ENCODE measurements around the gene GPR146. TPM values are rescaled to one million over a fixed set of nuclear protein-coding genes. Genes with fewer than 3 reads are reported as not detected.

Gene GPR146
- total and polyA plus RNA-seq, 2 experiments from 2014 or later: 2.6 to 5.2 TPM

DNA sequence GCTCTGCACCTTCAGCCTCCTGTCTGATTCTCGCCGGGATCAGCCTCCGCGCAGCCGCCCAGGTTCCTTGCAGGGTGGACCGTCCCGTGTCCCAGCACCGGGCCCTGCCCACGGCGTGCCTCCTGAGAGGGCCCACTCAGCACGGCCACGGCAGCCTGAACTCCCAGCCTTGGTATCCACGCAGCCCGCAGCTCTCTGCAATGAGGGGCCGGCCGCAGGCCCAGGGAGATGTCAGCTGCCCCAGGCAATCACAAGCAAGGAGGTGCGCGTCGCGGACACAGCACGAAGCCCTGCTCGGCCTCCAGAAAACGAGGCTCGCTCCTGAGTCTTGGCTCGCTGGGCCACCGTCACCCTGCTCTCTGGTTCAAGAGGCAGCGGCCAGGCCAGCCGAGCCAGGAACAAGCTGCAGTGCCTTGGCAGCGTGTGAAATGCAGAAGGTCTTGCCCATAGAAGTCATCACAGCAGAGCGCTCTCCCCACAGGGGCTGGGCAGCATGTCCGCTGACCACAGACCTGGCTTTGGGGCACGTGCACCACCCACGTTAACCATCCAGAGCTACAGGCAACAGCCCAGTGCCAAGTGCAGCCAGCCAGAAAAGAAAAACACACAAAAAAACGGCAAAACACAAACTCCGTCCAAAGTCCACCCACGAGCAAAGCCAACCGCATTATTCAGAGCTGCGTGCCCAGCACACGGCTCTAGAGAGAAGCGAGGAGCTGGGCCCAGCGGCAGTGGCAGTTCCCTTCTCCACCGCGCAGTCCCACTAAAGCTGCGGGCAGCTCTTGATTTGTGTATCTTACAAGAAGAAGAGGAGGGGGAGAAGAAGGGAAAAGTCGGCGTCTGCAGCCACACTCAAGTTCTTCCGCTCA, 57.5 kb downstream of the GPR146 start:
- TF ChIP-seq, protein P1, sequence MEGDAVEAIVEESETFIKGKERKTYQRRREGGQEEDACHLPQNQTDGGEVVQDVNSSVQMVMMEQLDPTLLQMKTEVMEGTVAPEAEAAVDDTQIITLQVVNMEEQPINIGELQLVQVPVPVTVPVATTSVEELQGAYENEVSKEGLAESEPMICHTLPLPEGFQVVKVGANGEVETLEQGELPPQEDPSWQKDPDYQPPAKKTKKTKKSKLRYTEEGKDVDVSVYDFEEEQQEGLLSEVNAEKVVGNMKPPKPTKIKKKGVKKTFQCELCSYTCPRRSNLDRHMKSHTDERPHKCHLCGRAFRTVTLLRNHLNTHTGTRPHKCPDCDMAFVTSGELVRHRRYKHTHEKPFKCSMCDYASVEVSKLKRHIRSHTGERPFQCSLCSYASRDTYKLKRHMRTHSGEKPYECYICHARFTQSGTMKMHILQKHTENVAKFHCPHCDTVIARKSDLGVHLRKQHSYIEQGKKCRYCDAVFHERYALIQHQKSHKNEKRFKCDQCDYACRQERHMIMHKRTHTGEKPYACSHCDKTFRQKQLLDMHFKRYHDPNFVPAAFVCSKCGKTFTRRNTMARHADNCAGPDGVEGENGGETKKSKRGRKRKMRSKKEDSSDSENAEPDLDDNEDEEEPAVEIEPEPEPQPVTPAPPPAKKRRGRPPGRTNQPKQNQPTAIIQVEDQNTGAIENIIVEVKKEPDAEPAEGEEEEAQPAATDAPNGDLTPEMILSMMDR (IDR thresholded peaks at IDR 0.05; ENCODE audit: poor library complexity): no peak
- TF ChIP-seq EZH2 (IDR thresholded peaks at IDR 0.05; ENCODE audit: borderline replicate concordance): no peak
- TF ChIP-seq EZH2phosphoT487 (IDR thresholded peaks at IDR 0.05; ENCODE audit: low read depth, severe bottlenecking, unreplicated experiment): no peak
- Histone ChIP-seq H3K4me2 (no peak overlapping the region), H3K79me2 (no peaks in the 10 kb centered on the region), H3K27ac (no peak overlapping the region), H3K4me1 (ENCODE audit: insufficient read depth) (peaks cover 12% of the 10 kb centered on the region), H3K36me3 (replicated peaks; ENCODE audit: insufficient read depth, low read depth) (no peaks in the 10 kb centered on the region), H2AFZ (no peak overlapping the region), H3K9me3 (ENCODE audit: low read depth) (no peaks in the 10 kb centered on the region), H3K4me3 (no peak overlapping the region), H3K9me2 (replicated peaks; ENCODE audit: insufficient read depth) (no peaks in the 10 kb centered on the region), H3K27me3 (no peaks in the 10 kb centered on the region), H4K20me1 (ENCODE audit: insufficient read depth, poor library complexity, severe bottlenecking) (no peaks in the 10 kb centered on the region)
- no peak for DNase-seq (ENCODE audit: low spot score)
- WGBS (ENCODE audit: low lambda C conversion rate, missing lambda C conversion rate): 92% methylated on average over 45 of the region's 47 CpGs

DNA sequence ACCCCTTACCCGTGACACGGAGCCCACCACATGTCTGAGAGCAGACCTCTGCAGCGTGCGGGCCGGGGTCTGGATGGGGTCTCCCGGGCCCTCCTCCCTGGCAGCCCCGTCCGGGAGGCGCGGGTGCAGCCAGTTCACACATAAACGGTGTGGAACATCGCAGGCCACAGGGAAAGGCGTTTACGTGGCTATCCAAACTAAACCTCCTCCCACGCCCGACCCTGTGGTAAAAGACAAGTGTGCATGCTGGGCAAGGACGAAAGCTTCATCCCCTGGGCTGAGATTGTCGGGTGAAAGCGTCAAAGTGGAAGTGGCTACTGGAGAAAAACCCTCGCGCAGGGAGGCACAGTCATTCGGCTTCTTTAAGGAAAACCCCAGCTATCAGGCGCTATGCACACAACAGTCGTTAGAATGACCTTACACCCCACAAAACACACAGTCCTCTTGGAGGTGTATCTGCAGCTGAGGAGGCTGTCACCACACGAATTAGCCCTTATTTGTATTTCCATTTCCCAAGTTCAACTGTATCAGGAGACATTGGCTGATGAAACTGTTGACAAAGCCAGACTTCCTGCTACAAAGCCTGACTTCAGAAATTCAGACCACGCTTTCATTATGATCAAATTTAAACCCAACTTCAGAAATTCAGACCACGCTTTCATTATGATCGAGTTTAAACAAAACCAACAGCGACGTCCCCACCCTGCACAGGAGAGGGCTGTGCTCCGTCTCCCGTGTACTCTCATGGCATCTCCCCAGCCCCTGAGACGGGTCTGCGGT, 58.9 kb downstream of the GPR146 start:
- Histone ChIP-seq H2AFZ (no peak overlapping the region), H3K27me3 (no peaks in the 10 kb centered on the region), H3K79me2 (no peaks in the 10 kb centered on the region), H3K9me3 (ENCODE audit: low read depth) (no peaks in the 10 kb centered on the region), H3K4me2 (no peak overlapping the region), H3K4me1 (ENCODE audit: insufficient read depth) (peaks cover 8% of the 10 kb centered on the region), H3K36me3 (replicated peaks; ENCODE audit: insufficient read depth, low read depth) (no peaks in the 10 kb centered on the region), H4K20me1 (ENCODE audit: insufficient read depth, poor library complexity, severe bottlenecking) (no peaks in the 10 kb centered on the region), H3K4me3 (no peak overlapping the region), H3K9me2 (replicated peaks; ENCODE audit: insufficient read depth) (no peaks in the 10 kb centered on the region), H3K27ac (peak overlapping the region; percentile 68)
- TF ChIP-seq, protein P1 (IDR thresholded peaks at IDR 0.05; ENCODE audit: poor library complexity): no peak
- TF ChIP-seq EZH2 (IDR thresholded peaks at IDR 0.05; ENCODE audit: borderline replicate concordance) (no peak), EZH2phosphoT487 (IDR thresholded peaks at IDR 0.05; ENCODE audit: low read depth, severe bottlenecking, unreplicated experiment) (no peak)
- DNase-seq (ENCODE audit: low spot score): peak; percentile 46
- 85% methylated on average over 33 of the region's 34 CpGs for WGBS (ENCODE audit: low lambda C conversion rate, missing lambda C conversion rate)

DNA sequence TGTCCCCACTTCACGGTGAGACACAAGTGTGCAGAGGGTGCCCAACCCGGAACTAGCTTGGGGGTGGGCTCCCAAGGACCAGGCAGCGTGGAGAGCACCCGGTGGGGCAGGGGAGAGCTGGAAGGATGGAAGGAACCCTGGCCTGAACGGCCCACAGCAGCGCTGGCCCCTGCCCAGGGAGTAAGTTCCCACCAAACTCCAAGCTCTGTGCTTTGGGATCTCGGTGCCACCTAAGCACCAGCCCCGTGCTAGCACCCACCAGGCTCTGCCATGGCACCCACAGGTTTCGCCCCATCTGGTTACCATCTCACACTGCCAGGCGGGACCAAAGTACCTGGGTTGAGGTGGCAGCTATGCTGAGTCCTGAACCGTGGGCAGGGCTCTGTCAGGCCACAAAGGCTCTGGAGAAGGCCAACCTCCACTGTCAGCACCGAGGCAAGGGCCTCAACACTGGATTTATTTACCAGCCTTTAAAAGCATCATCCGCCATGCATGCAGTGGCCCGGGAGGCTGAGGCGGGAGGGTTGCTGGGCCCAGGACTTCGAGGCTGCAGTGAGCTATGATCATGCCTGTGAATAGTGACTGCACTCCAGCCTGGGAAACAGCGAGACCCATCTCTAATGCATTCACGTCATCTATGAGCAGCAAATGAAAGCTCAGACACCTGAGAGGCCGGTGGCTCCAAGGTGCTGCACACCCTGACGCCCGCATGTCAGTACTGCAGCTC, 59.6 kb downstream of the GPR146 start:
- DNase-seq (ENCODE audit: low spot score): no peak
- H3K27ac ChIP-seq: peak overlapping the region; percentile 68
- WGBS (ENCODE audit: low lambda C conversion rate, missing lambda C conversion rate): 93% methylated on average over 21 of the region's 21 CpGs
- no peak overlapping the region for H2AFZ ChIP-seq
- H3K9me2 ChIP-seq (replicated peaks; ENCODE audit: insufficient read depth): no peaks in the 10 kb centered on the region
- no peaks in the 10 kb centered on the region for H3K9me3 ChIP-seq (ENCODE audit: low read depth)
- H3K79me2 ChIP-seq: no peaks in the 10 kb centered on the region
- no peaks in the 10 kb centered on the region for H3K36me3 ChIP-seq (replicated peaks; ENCODE audit: insufficient read depth, low read depth)
- peaks cover 8% of the 10 kb centered on the region for H3K4me1 ChIP-seq (ENCODE audit: insufficient read depth)
- H3K4me3 ChIP-seq: no peak overlapping the region
- no peak overlapping the region for H3K4me2 ChIP-seq
- H4K20me1 ChIP-seq (ENCODE audit: insufficient read depth, poor library complexity, severe bottlenecking): no peaks in the 10 kb centered on the region
- H3K27me3 ChIP-seq: no peaks in the 10 kb centered on the region
- TF ChIP-seq, protein P1 (IDR thresholded peaks at IDR 0.05; ENCODE audit: poor library complexity): no peak
- TF ChIP-seq EZH2 (IDR thresholded peaks at IDR 0.05; ENCODE audit: borderline replicate concordance) (no peak), EZH2phosphoT487 (IDR thresholded peaks at IDR 0.05; ENCODE audit: low read depth, severe bottlenecking, unreplicated experiment) (no peak)
